Effector memory CD8-positive, alpha-beta T cell (primary cell): ENCODE data around the gene KLHL2.
"Not testable (repeated sequence)": the region's sequence is repeated elsewhere in the genome, so short reads cannot be mapped to it uniquely, and the experiment has no call there.

ENCODE experiments used
- ATAC-seq: fragments of 150-1000 bp; cut with Tn5 transposase; replicated peaks from 2 replicates; pipeline ENCODE4 v1.10.0; 2021; ENCODE audit warnings: mild to moderate bottlenecking, moderate library complexity
- DNase-seq, 3 experiments: peaks; one replicate each; pipeline ENCODE4 v3.0.0; 2021
- H3K27ac Mint-ChIP-seq, 2 donors: one replicate each; pipeline ENCODE4 v1.8.0; 2022; ENCODE audit warnings: mild to moderate bottlenecking in 2 of 2, mixed read lengths in 2 of 2, moderate library complexity in 2 of 2
- H3K27me3 Mint-ChIP-seq, 2 donors: one replicate each; pipeline ENCODE4 v1.8.0; 2022; ENCODE audit warnings: mixed read lengths in 2 of 2
- H3K36me3 Mint-ChIP-seq: one replicate; pipeline ENCODE4 v1.8.0; 2022; ENCODE audit warnings: mild to moderate bottlenecking, moderate library complexity, mixed read lengths; ENCODE audit not compliant: insufficient read depth
- H3K4me1 Mint-ChIP-seq, 2 donors: one replicate each; pipeline ENCODE4 v1.8.0; 2022; ENCODE audit warnings: low read depth in 2 of 2, mixed read lengths in 2 of 2
- H3K4me3 Mint-ChIP-seq, 2 donors: one replicate each; pipeline ENCODE4 v1.8.0; 2022; ENCODE audit warnings: mild to moderate bottlenecking in 2 of 2, mixed read lengths in 2 of 2, moderate library complexity in 2 of 2
- H3K9me3 Mint-ChIP-seq, 2 donors: one replicate each; pipeline ENCODE4 v1.8.0; 2022; ENCODE audit warnings: mixed read lengths in 2 of 2

Gene KLHL2

DNA sequence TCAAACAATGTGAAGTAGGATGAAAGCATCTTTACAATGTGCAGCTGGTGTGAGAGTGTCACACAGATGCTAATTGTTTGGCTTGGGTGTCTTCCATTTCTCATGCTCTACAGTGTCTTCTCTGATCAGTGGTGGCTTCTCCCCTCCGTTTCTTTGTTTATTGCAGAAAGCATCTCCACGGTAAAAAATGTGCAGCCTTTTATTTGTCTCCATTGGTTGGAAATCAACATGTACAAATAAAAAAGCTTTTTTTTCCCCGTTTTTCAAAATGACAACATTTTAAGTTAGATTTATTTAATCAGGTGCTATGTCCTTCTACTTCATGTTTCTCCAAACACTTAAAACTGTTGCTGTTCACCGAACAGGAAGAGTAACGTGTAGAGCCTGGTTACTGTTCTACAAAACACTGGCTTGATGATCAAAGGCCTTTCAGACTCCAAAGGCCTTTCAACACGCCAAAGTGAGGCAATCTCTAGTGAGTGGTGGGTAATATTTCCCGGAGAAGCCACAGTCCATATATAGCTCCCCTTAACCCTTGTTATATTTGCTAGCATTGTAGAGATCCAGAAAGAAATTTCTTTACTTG is 48.8 kb downstream of the KLHL2 start:
- not testable (repeated sequence) for H3K4me3 Mint-ChIP-seq, DNase-seq, H3K36me3 Mint-ChIP-seq, H3K27me3 Mint-ChIP-seq, ATAC-seq, H3K9me3 Mint-ChIP-seq
- Mint-ChIP-seq H3K27ac (peak overlapping the region in 1 of 2 donors; percentile 67), H3K4me1 (peaks cover 15 to 26% of the 10 kb centered on the region in 2 donors)

DNA sequence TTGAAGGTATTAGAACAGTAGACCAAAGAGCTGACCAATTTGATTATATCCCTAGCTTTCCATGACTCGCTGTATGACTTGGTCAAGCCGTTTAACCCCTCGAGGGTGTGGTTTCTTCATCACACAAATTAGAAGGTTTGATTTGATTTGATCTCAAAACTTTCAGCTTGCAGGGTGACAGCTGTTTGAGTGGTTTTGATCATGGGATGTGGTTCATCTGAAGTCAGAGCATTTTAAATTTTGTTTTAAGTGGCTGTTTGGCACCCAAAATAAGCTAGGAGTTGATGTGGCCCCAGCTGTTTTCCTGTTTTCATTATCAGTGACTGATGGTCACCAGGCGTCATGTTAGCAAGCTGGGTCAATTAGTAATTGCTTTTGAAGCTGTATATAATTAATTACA is 52.4 kb downstream of the KLHL2 start:
- not testable (repeated sequence) for H3K27me3 Mint-ChIP-seq, DNase-seq, H3K9me3 Mint-ChIP-seq, H3K4me3 Mint-ChIP-seq, H3K36me3 Mint-ChIP-seq, ATAC-seq
- Mint-ChIP-seq H3K27ac (peak overlapping the region in 1 of 2 donors; percentile 56), H3K4me1 (peaks cover 15 to 21% of the 10 kb centered on the region in 2 donors)

DNA sequence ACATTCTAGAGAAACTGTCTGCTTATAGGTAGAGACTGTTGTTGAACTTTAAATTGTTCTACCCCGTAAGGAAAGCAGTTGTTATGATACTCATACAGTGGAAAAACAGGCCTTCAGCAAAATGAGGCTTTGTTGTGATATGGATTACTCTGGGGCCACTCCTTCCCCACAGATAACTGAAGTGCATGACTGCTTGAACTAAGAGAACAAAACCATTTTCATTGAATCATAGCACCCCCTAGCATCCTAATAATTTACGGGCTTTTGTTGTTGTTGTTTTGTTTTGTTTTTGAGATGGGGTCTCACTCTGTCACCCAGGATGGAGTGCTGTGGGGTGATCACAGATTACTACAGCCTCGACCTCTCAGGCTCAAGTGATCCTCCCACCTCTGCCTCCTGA is 54.9 kb downstream of the KLHL2 start:
- DNase-seq, H3K4me1 Mint-ChIP-seq, H3K36me3 Mint-ChIP-seq, ATAC-seq, H3K27me3 Mint-ChIP-seq, H3K4me3 Mint-ChIP-seq, H3K9me3 Mint-ChIP-seq: not testable (repeated sequence)
- H3K27ac Mint-ChIP-seq: peak overlapping the region in 1 of 2 donors; percentile 49

DNA sequence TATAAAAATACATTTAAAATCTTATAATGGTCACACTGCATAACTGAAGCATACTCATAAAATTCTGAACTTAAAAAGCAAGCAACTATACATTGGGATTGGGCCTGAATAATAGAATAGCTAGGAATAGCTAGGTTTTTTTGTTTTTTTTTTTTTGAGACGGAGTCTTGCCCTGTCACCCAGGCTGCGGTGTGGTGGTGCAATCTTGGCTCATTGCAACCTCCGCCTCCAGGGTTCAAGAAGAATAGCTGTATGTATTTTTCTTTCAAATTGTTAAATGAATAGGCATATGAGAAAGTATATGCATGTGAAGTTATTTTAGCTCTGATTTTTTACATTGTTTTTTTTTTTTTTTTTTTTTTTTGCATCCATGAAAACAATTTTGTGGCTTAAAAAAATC is 56.1 kb downstream of the KLHL2 start:
- not testable (repeated sequence) for ATAC-seq, DNase-seq, H3K9me3 Mint-ChIP-seq, H3K27ac Mint-ChIP-seq, H3K27me3 Mint-ChIP-seq, H3K4me1 Mint-ChIP-seq, H3K4me3 Mint-ChIP-seq, H3K36me3 Mint-ChIP-seq

DNA sequence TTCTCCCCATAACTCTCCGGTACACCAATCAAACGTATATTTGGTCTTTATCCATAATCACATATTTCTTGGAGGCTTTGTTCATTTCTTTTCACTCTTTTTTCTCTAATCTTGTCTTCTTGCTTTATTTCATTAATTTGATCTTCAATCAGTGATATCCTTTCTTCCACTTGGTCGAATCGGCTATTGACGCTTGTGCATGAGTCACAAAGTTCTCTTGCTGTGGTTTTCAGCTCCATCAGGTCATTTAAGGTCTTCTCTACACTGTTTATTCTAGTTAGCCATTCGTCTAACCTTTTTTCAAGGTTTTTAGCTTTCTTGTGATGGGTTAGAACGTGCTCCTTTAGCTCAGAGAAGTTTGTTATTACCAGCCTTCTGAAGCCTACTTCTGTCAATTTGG is 62.6 kb downstream of the KLHL2 start:
- not testable (repeated sequence) for H3K9me3 Mint-ChIP-seq, DNase-seq, H3K4me3 Mint-ChIP-seq, H3K36me3 Mint-ChIP-seq, H3K27me3 Mint-ChIP-seq, ATAC-seq
- H3K4me1 Mint-ChIP-seq: peaks cover 9 to 16% of the 10 kb centered on the region in 2 donors
- H3K27ac Mint-ChIP-seq: peak overlapping the region in 1 of 2 donors; percentile 8

DNA sequence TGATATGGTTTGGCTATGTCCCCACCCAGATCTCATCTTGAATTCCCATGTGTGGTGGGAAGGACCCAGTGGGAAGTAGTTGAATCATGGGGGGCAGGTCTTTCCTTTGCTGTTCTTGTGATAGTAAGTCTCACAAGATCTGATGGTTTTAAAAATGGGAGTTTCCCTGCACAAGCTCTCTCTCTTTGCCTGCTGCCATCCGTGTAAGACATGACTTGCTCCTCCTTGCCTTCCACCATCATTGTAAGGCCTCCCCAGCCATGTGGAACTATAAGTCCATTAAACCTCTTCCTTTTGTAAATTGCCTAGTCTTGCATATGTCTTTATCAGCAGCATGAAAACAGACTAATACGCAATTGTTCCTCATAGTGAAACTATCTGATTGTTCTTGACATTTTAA is 66.1 kb downstream of the KLHL2 start:
- ATAC-seq, H3K9me3 Mint-ChIP-seq, DNase-seq, H3K4me3 Mint-ChIP-seq, H3K27me3 Mint-ChIP-seq: not testable (repeated sequence)
- Mint-ChIP-seq H3K36me3 (peaks cover 15% of the 10 kb centered on the region), H3K27ac (peak overlapping the region in 1 of 2 donors; percentile 78), H3K4me1 (peaks cover 6 to 16% of the 10 kb centered on the region in 2 donors)

DNA sequence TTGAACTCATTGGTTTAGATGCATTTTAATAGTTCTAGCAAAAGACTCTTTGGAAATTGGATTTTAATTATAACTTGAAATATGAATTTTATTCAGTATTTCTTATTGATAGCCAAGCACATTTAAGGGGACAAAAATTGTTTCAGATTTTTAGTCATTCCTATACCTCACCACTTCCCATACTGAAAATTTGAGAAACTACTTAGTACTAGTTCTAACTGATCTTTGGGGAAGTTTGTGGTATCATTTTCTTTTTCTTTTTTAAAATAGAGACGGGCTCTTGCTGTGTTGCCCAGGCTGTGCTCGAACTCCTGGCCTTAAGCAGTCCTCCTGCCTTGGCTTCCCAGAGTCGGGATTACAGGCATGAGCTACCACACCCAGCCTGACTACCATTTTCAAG is 68.0 kb downstream of the KLHL2 start:
- peaks cover 13% of the 10 kb centered on the region for H3K36me3 Mint-ChIP-seq
- not testable (repeated sequence) for H3K4me3 Mint-ChIP-seq, ATAC-seq, H3K27me3 Mint-ChIP-seq, H3K27ac Mint-ChIP-seq, H3K4me1 Mint-ChIP-seq, DNase-seq, H3K9me3 Mint-ChIP-seq

DNA sequence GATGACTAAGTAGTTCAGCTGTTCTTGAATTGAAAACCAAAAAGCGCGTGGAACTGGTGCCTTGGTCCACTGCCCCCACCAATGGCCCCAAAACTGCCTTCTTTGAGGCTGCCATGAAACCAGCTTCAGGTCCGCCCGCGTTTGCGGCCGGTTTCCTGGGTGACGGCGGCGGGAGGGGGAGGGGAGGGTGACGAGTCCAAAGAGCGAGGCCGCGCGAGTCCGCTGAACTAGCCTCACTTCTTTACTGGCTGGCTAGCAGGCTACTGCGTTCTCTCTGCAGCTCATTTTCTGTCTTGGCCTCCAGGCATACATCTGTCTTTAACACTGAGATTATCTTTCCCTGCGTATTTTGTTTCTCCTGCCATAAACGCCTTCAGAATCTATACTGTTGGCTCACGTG is 72.2 kb downstream of the KLHL2 start:
- not testable (repeated sequence) for H3K27me3 Mint-ChIP-seq, ATAC-seq, H3K9me3 Mint-ChIP-seq, DNase-seq, H3K4me1 Mint-ChIP-seq, H3K4me3 Mint-ChIP-seq, H3K27ac Mint-ChIP-seq
- peaks cover 10% of the 10 kb centered on the region for H3K36me3 Mint-ChIP-seq

DNA sequence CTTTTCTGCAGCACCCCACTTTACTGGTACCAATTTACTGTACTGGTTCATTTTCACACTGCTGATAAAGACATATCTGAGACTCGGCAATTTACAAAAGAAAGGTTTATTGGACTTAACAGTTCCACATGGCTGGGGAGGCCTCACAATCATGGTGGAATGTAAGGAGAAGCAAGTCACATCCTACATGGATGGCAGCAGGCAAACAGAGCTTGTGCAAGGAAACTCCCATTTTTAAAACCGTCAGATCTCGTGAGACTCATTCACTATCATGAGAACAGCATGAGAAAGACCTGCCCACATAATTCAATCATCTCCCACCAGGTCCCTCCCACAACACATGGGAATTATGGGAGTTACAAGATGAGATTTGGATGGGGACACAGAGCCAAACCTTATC is 77.3 kb downstream of the KLHL2 start:
- not testable (repeated sequence) for ATAC-seq, H3K9me3 Mint-ChIP-seq, H3K27me3 Mint-ChIP-seq, DNase-seq, H3K36me3 Mint-ChIP-seq, H3K4me3 Mint-ChIP-seq
- peaks cover 12 to 23% of the 10 kb centered on the region in 2 donors for H3K4me1 Mint-ChIP-seq
- H3K27ac Mint-ChIP-seq: peak overlapping the region in 1 of 2 donors; percentile 77

DNA sequence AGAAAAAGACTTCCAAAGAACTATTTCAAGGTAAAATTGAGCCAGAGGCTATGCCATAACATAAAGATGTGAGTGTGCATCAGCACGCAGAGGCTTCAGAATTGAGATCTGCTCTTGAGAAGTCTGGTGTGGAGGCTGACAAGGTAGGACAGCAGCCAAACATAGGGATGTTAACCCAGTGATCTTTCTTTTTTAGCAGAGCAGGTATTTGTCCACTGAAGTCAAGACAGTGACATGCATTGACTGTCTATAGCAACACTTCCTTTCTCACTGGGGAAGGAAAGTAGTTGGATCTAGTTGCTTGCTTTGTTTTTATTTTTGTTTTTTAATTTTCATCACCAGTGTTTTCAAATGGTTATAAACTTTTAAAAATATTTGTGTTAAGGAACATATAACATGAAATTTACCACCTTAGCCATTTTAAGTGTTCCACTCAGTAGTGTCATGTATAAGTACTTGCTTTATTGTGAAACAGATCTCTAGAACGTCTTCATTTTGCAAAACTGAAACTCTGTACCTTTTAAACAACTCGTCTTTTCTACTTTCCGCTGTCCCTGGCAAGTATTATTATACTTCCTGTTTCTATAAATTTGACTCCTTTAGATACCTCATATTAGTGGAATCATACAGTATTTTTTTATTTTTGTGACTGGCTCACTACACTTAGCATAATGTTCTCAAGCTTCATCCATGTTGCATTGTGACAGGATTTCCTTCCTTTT is 79.4 kb downstream of the KLHL2 start:
- not testable (repeated sequence) for H3K9me3 Mint-ChIP-seq, H3K36me3 Mint-ChIP-seq, ATAC-seq, DNase-seq, H3K27me3 Mint-ChIP-seq
- H3K4me3 Mint-ChIP-seq: peak overlapping the region in 1 of 2 donors; percentile 32
- H3K4me1 Mint-ChIP-seq: peaks cover 12 to 27% of the 10 kb centered on the region in 2 donors
- peak overlapping the region; percentile 23 to 25 for H3K27ac Mint-ChIP-seq

DNA sequence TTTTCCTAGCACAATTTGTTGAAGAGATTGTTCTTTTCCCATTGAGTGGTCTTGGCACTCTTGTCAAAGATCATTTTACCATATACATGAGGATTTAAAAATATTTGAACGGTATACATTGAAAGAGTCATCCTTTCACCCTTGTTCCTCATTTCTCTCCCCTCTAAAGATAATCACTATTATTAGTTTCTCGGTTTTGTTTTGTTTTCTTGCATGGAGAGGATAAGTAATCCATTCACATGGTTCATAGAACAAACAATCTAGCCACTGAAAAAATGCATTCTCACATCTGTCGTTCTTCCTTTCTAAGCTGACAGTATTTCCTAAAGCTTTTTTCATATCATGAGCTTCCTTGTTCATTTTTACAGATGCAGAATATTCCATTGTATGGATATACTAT is 80.9 kb downstream of the KLHL2 start:
- DNase-seq: no peak
- Mint-ChIP-seq H3K9me3 (no peaks in the 10 kb centered on the region), H3K36me3 (no peaks in the 10 kb centered on the region), H3K4me3 (no peak overlapping the region), H3K27ac (no peak overlapping the region), H3K27me3 (no peaks in the 10 kb centered on the region), H3K4me1 (peaks cover 12 to 27% of the 10 kb centered on the region in 2 donors)
- ATAC-seq: no peak

DNA sequence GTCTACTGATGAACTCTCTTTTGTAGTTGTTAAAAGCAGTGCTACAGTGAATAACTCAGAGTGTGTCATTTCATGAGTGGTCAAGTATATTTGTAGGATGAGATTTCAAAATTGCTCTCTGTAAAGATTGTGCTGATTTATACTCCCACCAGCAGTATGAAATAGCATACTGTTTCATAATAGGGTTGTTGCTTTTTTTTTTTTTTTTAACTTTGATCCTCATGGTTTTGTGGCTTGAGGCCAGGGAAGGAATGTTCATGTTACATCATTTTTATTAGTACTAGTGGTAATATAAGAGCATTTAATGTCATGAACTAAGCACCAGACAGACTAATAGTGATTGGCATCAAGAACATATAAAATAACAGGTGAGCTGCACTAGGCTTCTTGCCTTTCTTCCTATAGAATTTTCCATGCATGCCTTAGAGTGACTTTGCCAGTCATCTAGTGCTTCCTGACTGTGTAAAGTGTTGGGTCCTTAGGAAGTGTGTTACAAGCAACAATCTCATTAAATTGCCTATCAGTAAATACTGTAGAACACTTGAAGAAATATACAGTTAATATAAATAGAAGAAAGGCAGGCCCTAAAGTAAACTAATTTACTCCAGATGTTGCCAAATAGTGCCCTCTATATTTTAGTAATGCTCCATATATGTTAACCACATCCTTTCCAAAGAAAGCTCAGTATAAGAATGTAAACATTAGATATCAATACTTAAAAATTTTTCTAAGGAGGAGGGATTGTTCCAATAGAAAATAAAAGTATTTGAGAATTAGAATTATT is 81.5 kb downstream of the KLHL2 start:
- H3K4me1 Mint-ChIP-seq: peaks cover 12 to 27% of the 10 kb centered on the region in 2 donors
- DNase-seq (no peak), ATAC-seq (no peak)
- H3K4me3 Mint-ChIP-seq: no peak overlapping the region
- H3K27me3 Mint-ChIP-seq: no peaks in the 10 kb centered on the region
- no peak overlapping the region for H3K27ac Mint-ChIP-seq
- H3K36me3 Mint-ChIP-seq: no peaks in the 10 kb centered on the region
- no peaks in the 10 kb centered on the region for H3K9me3 Mint-ChIP-seq

DNA sequence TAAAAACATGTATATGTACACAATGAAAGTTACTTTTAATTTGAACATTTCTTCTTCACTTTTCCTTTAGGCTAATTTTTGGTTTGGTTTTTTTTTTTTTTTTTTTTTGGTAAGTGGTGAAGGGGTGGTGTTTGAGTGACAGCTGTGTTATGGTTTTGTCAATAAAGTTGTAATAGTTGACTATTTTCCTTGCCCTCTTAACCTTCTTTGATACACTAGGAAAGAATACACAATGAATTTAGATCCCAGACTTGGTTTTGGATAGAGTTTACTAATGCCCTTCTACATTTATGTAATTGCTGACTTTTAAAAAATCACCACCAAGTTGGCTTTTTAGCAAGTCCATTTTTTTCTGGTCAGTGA is 82.0 kb downstream of the KLHL2 start:
- DNase-seq: no peak
- H3K27ac Mint-ChIP-seq: no peak overlapping the region
- ATAC-seq: no peak
- H3K27me3 Mint-ChIP-seq: no peaks in the 10 kb centered on the region
- H3K4me3 Mint-ChIP-seq: no peak overlapping the region
- no peaks in the 10 kb centered on the region for H3K9me3 Mint-ChIP-seq
- H3K36me3 Mint-ChIP-seq: no peaks in the 10 kb centered on the region
- peaks cover 12 to 25% of the 10 kb centered on the region in 2 donors for H3K4me1 Mint-ChIP-seq

DNA sequence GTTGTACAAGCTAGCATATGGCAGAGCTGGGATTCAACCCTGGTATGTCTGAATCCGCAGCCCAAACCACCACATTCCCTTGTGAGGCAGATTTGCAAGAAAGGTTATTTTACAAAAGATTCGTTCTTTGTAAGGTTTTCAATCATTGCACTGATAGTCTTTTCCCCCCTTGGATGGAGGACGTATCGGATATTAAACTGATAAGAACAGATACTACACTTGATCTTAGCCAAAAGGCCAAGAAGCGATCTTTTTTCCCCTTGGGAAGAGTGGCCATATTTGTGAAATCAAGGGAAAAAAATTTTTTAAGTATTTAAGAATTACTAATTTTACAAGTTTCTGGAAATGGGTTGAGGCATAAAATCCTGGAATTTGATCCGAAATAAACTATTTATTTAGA is 85.7 kb downstream of the KLHL2 start:
- DNase-seq: no peak
- Mint-ChIP-seq H3K4me3 (no peak overlapping the region), H3K9me3 (no peaks in the 10 kb centered on the region), H3K27ac (no peak overlapping the region), H3K4me1 (peaks cover 12 to 17% of the 10 kb centered on the region in 2 donors), H3K36me3 (peaks cover 6% of the 10 kb centered on the region), H3K27me3 (no peaks in the 10 kb centered on the region)
- no peak for ATAC-seq
